OCI-M2 (cell line): Measurements from ENCODE around the gene ZC3H12C.

ENCODE experiments used
- DNase-seq: peaks from one replicate; lab custom pipeline; 2025; ENCODE audit not compliant: unreplicated experiment; lab: John Stamatoyannopoulos, UW

Gene ZC3H12C

GRCh38 chr11:110147962-110148709, 54.9 kb downstream of the ZC3H12C start:
- no peak for DNase-seq

GRCh38 chr11:110148775-110149744, 55.9 kb downstream of the ZC3H12C start:
- DNase-seq, result no peak

GRCh38 chr11:110152199-110152598, 59.0 kb downstream of the ZC3H12C start:
- DNase-seq, result no peak

- no peak for DNase-seq
Observed at GRCh38 chr11:110153474-110153873, 60.3 kb downstream of the ZC3H12C start.

- DNase-seq, result no peak
Observed at GRCh38 chr11:110156503-110156902, 63.3 kb downstream of the ZC3H12C start.

GRCh38 chr11:110158317-110159200, 65.4 kb downstream of the ZC3H12C start:
- DNase-seq, result no peak

GRCh38 chr11:110159476-110159875, 66.3 kb downstream of the ZC3H12C start:
- no peak for DNase-seq

GRCh38 chr11:110160016-110160415, 66.8 kb downstream of the ZC3H12C start:
- DNase-seq, result no peak

GRCh38 chr11:110160437-110160836, 67.2 kb downstream of the ZC3H12C start:
- DNase-seq, result no peak

- DNase-seq, result no peak
Observed at GRCh38 chr11:110161061-110161460, 67.9 kb downstream of the ZC3H12C start.

GRCh38 chr11:110162216-110162615, 69.0 kb downstream of the ZC3H12C start:
- DNase-seq, result no peak

- no peak for DNase-seq
Observed at GRCh38 chr11:110165039-110165925, 72.1 kb downstream of the ZC3H12C start.

GRCh38 chr11:110168033-110168803, 75.0 kb downstream of the ZC3H12C start:
- no peak for DNase-seq

- DNase-seq, result no peak
Observed at GRCh38 chr11:110169738-110170137, 76.5 kb downstream of the ZC3H12C start.

GRCh38 chr11:110172468-110173065, 79.4 kb downstream of the ZC3H12C start:
- no peak for DNase-seq

- DNase-seq, result no peak
Observed at GRCh38 chr11:110173811-110174644, 80.8 kb downstream of the ZC3H12C start.

- DNase-seq, result no peak
Observed at GRCh38 chr11:110174645-110175310, 81.6 kb downstream of the ZC3H12C start.
